B cell (primary cell): ENCODE measurements around the gene UPK2.

Experiments
- EZH2 ChIP-seq: IDR thresholded peaks from 2 replicates; pipeline ENCODE4 v1.6.1; 2012; ENCODE audit warnings: borderline replicate concordance, low read depth, mild to moderate bottlenecking, moderate library complexity, low read length; ENCODE audit not compliant: insufficient read depth, poor library complexity, severe bottlenecking
- TF ChIP-seq, protein P1 (sequence below): fragments of 200-600 bp; IDR thresholded peaks from one replicate; pipeline ENCODE4 v1.8.0; 2022; ENCODE audit warnings: antibody characterized with exemption, mild to moderate bottlenecking

DNA sequence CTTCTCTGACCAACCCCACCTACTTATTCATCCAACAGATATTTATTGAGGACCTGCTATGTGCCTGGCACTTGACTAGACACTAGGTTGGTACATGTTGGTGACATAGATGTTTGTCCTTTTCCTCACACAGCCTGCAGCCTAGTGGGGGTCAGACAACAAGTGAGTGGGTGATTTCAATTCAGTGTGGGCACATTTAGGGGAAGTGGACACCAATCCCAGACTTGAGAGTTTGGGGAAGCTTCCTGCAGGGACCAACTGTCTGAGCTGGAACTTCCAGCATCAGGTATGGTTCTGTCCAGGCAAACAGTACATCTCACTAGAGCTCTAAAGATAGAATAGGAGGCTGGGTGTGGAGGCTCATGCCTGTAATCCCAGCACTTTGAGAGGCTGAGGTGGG lies 24.5 kb upstream of the UPK2 start:
- TF ChIP-seq, protein P1, sequence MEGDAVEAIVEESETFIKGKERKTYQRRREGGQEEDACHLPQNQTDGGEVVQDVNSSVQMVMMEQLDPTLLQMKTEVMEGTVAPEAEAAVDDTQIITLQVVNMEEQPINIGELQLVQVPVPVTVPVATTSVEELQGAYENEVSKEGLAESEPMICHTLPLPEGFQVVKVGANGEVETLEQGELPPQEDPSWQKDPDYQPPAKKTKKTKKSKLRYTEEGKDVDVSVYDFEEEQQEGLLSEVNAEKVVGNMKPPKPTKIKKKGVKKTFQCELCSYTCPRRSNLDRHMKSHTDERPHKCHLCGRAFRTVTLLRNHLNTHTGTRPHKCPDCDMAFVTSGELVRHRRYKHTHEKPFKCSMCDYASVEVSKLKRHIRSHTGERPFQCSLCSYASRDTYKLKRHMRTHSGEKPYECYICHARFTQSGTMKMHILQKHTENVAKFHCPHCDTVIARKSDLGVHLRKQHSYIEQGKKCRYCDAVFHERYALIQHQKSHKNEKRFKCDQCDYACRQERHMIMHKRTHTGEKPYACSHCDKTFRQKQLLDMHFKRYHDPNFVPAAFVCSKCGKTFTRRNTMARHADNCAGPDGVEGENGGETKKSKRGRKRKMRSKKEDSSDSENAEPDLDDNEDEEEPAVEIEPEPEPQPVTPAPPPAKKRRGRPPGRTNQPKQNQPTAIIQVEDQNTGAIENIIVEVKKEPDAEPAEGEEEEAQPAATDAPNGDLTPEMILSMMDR, result no peak
- no peak for TF ChIP-seq EZH2
